B cell (primary cell): ENCODE data around the gene PAN2. TPM values are rescaled to one million over a fixed set of nuclear protein-coding genes. Genes with fewer than 3 reads are reported as not detected.

Source experiments
- ATAC-seq: fragments of 200-7000 bp; cut with Tn5 transposase; one replicate; pipeline ENCODE4 v1.10.0; 2021; ENCODE audit warnings: low read depth, mild to moderate bottlenecking, moderate number of reproducible peaks, moderate library complexity
- CTCF ChIA-PET: fragments of 350-600 bp; sonication (Branson Sonifier 250); formaldehyde crosslinking; loops from one replicate; lab custom pipeline; 2021; ENCODE audit warnings: antibody characterized with exemption, inconsistent platforms; lab: Charles Lee
- POLR2A ChIA-PET: fragments of 350-600 bp; sonication (Branson Sonifier 250); formaldehyde crosslinking; loops from one replicate; lab custom pipeline; 2021; ENCODE audit warnings: antibody characterized with exemption; lab: Charles Lee
- DNase-seq: peaks from one replicate; pipeline ENCODE4 v3.0.0; 2013
- H2AFZ ChIP-seq: 2 replicates; pipeline ENCODE4 v1.6.1; 2012; ENCODE audit warnings: mild to moderate bottlenecking, low read depth, low read length; ENCODE audit not compliant: insufficient read depth, poor library complexity, severe bottlenecking
- H3K27ac ChIP-seq, 2 donors: 1 replicate in 1 of 2; 2 replicates in 1 of 2; pipeline ENCODE4 v1.5.1; 2012 to 2013; ENCODE audit warnings: low read length in 2 of 2, mild to moderate bottlenecking in 2 of 2, moderate library complexity in 1 of 2
- H3K27me3 ChIP-seq, 4 experiments: fragments of 200-600 bp in 1 of 4; sonication (generic) in 1 of 4; replicated peaks in 1 of 4; 1 replicate in 2 of 4; 2 replicates in 2 of 4; pipeline versions ENCODE4 v1.6.1 to v1.7.0; 2013 to 2016; ENCODE audit warnings: low read length in 3 of 4, mild to moderate bottlenecking in 2 of 4, mixed read lengths in 1 of 4, moderate library complexity in 1 of 4; ENCODE audit not compliant: insufficient read depth in 4 of 4, control insufficient read depth in 3 of 4; ENCODE audit errors: control extremely low read depth in 1 of 4
- H3K36me3 ChIP-seq, 2 experiments: replicated peaks in 1 of 2; 1 replicate in 1 of 2; 2 replicates in 1 of 2; pipeline versions ENCODE4 v1.6.1 to v1.7.1; 2013; ENCODE audit warnings: low read length in 1 of 2; ENCODE audit not compliant: insufficient read depth in 2 of 2, control insufficient read depth in 1 of 2; ENCODE audit errors: control extremely low read depth in 1 of 2, extremely low read depth in 1 of 2
- H3K4me1 ChIP-seq, 2 donors: fragments of 200-600 bp in 1 of 2; sonication (generic) in 1 of 2; 1 replicate in 1 of 2; 2 replicates in 1 of 2; pipeline versions ENCODE4 v1.5.1 to v1.6.1; 2013 to 2017; ENCODE audit warnings: low read length in 2 of 2; ENCODE audit not compliant: control insufficient read depth in 2 of 2, insufficient read depth in 2 of 2
- H3K4me2 ChIP-seq: replicated peaks from 2 replicates; pipeline ENCODE3; 2012; ENCODE audit warnings: mild to moderate bottlenecking, low read depth, low read length; ENCODE audit not compliant: poor library complexity, severe bottlenecking
- H3K4me3 ChIP-seq, 5 experiments: fragments of 200-600 bp in 1 of 5; sonication (generic) in 1 of 5; 1 replicate in 3 of 5; 2 replicates in 2 of 5; pipeline versions ENCODE4 v1.5.1 to v1.7.0; 2011 to 2016; ENCODE audit warnings: low read length in 4 of 5, mild to moderate bottlenecking in 4 of 5, low read depth in 2 of 5, control low read depth in 1 of 5, moderate library complexity in 1 of 5; ENCODE audit not compliant: insufficient read depth in 1 of 5; ENCODE audit errors: control extremely low read depth in 1 of 5, extremely low read depth in 1 of 5
- H3K79me2 ChIP-seq: fragments of 200-600 bp; sonication (generic); one replicate; pipeline ENCODE4 v1.6.0; 2016; ENCODE audit warnings: low read length; ENCODE audit not compliant: control insufficient read depth, insufficient read depth
- H3K9ac ChIP-seq: fragments of 200-600 bp; sonication (generic); 2 replicates; pipeline ENCODE4 v1.6.1; 2017; ENCODE audit warnings: mild to moderate bottlenecking, low read length, moderate library complexity
- H3K9me3 ChIP-seq, 3 donors: one replicate each; pipeline versions ENCODE4 v1.6.1 to v1.7.1; 2013; ENCODE audit warnings: low read length in 2 of 3; ENCODE audit not compliant: control insufficient read depth in 2 of 3, insufficient read depth in 1 of 3; ENCODE audit errors: control extremely low read depth in 1 of 3
- H4K20me1 ChIP-seq: 2 replicates; pipeline ENCODE4 v1.6.0; 2012; ENCODE audit warnings: mild to moderate bottlenecking, low read length; ENCODE audit not compliant: insufficient read depth, control insufficient read depth, poor library complexity, severe bottlenecking
- H3K27ac Mint-ChIP-seq: one replicate; pipeline ENCODE4 v1.8.0; 2021; ENCODE audit warnings: mixed read lengths
- H3K27me3 Mint-ChIP-seq: one replicate; pipeline ENCODE4 v1.8.0; 2021; ENCODE audit warnings: mixed read lengths
- H3K4me1 Mint-ChIP-seq: one replicate; pipeline ENCODE4 v1.8.0; 2021; ENCODE audit warnings: mixed read lengths
- H3K4me3 Mint-ChIP-seq: one replicate; pipeline ENCODE4 v1.8.0; 2021; ENCODE audit warnings: mixed read lengths
- H3K9me3 Mint-ChIP-seq: one replicate; pipeline ENCODE4 v1.8.0; 2022; ENCODE audit warnings: mixed read lengths; ENCODE audit not compliant: insufficient read depth
- EZH2 ChIP-seq: IDR thresholded peaks from 2 replicates; pipeline ENCODE4 v1.6.1; 2012; ENCODE audit warnings: borderline replicate concordance, low read depth, mild to moderate bottlenecking, moderate library complexity, low read length; ENCODE audit not compliant: insufficient read depth, poor library complexity, severe bottlenecking
- WGBS: methylation state at CpG from one replicate; pipeline ENCODE4 v1.1.5; 2013; ENCODE audit warnings: missing lambda C conversion rate; ENCODE audit not compliant: insufficient coverage; 5-methylcytosine and 5-hydroxymethylcytosine counted together
- intact Hi-C: fragments of 100-400 bp; cut with micrococcal nuclease; formaldehyde crosslinking; loops from one replicate; pipeline ENCODE4 v1.10.0; 2022
- polyA plus RNA-seq: library from polyadenylated mRNA; depleted of rRNA; stranded (reverse); fragments of >200 nt; gene quantifications from 2 replicates; pipeline ENCODE4 v1.2.3, GENCODE V29; 2012
- total RNA-seq, 2 donors: library from RNA; stranded (reverse); fragments of 120-200 nt in 1 of 2; gene quantifications; 1 replicate in 1 of 2; 2 replicates in 1 of 2; pipeline versions ENCODE4 v1.2.3 to v1.2.4, GENCODE V29; 2013 to 2022
- TF ChIP-seq, protein P1 (sequence below): fragments of 200-600 bp; IDR thresholded peaks from one replicate; pipeline ENCODE4 v1.8.0; 2022; ENCODE audit warnings: antibody characterized with exemption, mild to moderate bottlenecking

Gene PAN2
- total and polyA plus RNA-seq, 2 donors (not counting 1 experiment from before 2014, with no cell fraction given), result 211 to 230 TPM

DNA sequence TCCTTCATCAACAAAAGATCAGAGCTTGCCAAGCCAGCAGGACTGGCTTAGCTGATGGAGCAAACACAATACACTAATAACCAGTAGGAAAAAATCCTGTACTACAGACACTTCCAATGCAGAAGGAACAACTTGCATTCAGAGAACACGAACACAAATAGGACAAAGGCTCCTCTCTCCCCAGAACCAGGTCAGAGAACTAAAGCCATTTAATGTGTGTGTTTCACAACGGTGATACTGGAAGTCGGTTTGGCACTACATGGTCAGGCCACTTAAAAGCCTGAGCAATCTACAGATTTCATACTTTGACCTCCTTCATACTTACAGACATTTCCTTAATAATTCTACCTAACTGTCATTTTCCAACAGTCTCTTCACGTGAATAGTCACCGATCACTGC is 40.0 kb downstream of the PAN2 start:
- POLR2A ChIA-PET, result no interaction called here
- no peak overlapping the region for H2AFZ ChIP-seq
- H3K27me3 ChIP-seq, result no peaks in the 10 kb centered on the region
- no peak overlapping the region for H3K4me2 ChIP-seq
- peaks cover 50% of the 10 kb centered on the region for H4K20me1 ChIP-seq
- no peak overlapping the region for H3K4me3 ChIP-seq
- TF ChIP-seq EZH2, result no peak
- TF ChIP-seq, protein P1, sequence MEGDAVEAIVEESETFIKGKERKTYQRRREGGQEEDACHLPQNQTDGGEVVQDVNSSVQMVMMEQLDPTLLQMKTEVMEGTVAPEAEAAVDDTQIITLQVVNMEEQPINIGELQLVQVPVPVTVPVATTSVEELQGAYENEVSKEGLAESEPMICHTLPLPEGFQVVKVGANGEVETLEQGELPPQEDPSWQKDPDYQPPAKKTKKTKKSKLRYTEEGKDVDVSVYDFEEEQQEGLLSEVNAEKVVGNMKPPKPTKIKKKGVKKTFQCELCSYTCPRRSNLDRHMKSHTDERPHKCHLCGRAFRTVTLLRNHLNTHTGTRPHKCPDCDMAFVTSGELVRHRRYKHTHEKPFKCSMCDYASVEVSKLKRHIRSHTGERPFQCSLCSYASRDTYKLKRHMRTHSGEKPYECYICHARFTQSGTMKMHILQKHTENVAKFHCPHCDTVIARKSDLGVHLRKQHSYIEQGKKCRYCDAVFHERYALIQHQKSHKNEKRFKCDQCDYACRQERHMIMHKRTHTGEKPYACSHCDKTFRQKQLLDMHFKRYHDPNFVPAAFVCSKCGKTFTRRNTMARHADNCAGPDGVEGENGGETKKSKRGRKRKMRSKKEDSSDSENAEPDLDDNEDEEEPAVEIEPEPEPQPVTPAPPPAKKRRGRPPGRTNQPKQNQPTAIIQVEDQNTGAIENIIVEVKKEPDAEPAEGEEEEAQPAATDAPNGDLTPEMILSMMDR, result no peak
- intact Hi-C loops, result no loop called here
- Mint-ChIP-seq H3K27ac (no peak overlapping the region), H3K9me3 (no peaks in the 10 kb centered on the region), H3K4me1 (peaks cover 36% of the 10 kb centered on the region), H3K27me3 (no peaks in the 10 kb centered on the region), H3K4me3 (no peak overlapping the region)
- H3K79me2 ChIP-seq, result peaks cover 100% of the 10 kb centered on the region
- DNase-seq, result no peak
- H3K9ac ChIP-seq, result no peak overlapping the region
- no peak overlapping the region for H3K27ac ChIP-seq
- H3K36me3 ChIP-seq, result peaks cover 5 to 29% of the 10 kb centered on the region in 2 experiments
- CTCF ChIA-PET, result interaction anchor here (0.6 kb wide), 1 partner anchor 83 kb away, joined by 4 read pairs; no protein-coding TSS in a partner anchor
- 97% methylated on average over 4 of the region's 5 CpGs for WGBS
- H3K9me3 ChIP-seq, result no peaks in the 10 kb centered on the region
- peaks cover 27 to 33% of the 10 kb centered on the region in 2 donors for H3K4me1 ChIP-seq
- no peak for ATAC-seq

DNA sequence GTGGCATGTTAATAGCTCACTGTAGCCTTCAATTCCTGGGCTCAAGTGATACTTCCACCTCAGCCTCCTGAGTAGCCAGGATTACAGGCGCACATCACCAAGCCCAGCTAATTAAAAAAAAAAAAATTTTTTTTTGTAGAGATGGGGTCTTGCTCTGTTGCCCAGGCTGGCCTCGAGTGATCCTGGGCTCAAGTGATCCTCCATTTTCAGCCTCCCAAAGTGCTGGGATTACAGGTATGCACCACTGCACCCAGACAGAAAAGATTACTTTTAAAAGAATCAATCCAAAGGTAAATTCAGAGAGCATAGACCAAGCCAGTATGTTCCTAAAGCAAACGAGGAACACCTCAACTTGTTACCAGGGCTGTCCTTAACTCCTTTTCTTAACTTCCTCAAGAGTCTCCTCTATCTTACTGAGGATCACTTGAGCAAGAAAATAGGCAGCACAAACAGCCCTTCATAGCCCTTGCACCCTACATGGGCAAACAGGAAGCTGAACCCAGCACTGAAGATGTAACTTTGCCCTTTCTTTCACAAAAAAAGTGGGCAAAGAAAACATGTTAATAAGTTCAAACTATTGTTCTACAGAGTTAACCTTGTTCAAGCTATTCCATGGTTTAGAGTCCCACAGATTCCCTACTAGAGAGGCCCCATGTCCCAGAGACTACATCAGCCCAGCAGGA is 45.0 kb downstream of the PAN2 start:
- H3K4me3 ChIP-seq, result no peak overlapping the region
- no peak overlapping the region for H3K27ac ChIP-seq
- intact Hi-C loops, result no loop called here
- no peaks in the 10 kb centered on the region for H3K27me3 ChIP-seq
- peaks cover 23% of the 10 kb centered on the region for H4K20me1 ChIP-seq
- Mint-ChIP-seq H3K4me1 (peaks cover 14% of the 10 kb centered on the region), H3K27ac (no peak overlapping the region), H3K9me3 (no peaks in the 10 kb centered on the region), H3K27me3 (no peaks in the 10 kb centered on the region), H3K4me3 (no peak overlapping the region)
- H3K4me2 ChIP-seq, result no peak overlapping the region
- no peak overlapping the region for H3K9ac ChIP-seq
- H3K36me3 ChIP-seq, result peaks cover 5 to 47% of the 10 kb centered on the region in 2 experiments
- WGBS, result 93% methylated on average over 2 of the region's 3 CpGs
- ChIA-PET CTCF (interaction anchor here (1.0 to 1.4 kb wide), 2 partner anchors 10 to 175 kb away, joined by 4 read pairs; no protein-coding TSS in a partner anchor), POLR2A (no interaction called here)
- H3K4me1 ChIP-seq, result peaks cover 0 to 5% of the 10 kb centered on the region in 2 donors
- TF ChIP-seq, protein P1, result no peak
- TF ChIP-seq EZH2, result no peak
- no peak for DNase-seq
- ATAC-seq, result no peak
- no peak overlapping the region for H2AFZ ChIP-seq
- H3K79me2 ChIP-seq, result peaks cover 80% of the 10 kb centered on the region
- H3K9me3 ChIP-seq, result no peaks in the 10 kb centered on the region
